ENCODE results near the gene CUL9.

The CUL9 gene

DNA sequence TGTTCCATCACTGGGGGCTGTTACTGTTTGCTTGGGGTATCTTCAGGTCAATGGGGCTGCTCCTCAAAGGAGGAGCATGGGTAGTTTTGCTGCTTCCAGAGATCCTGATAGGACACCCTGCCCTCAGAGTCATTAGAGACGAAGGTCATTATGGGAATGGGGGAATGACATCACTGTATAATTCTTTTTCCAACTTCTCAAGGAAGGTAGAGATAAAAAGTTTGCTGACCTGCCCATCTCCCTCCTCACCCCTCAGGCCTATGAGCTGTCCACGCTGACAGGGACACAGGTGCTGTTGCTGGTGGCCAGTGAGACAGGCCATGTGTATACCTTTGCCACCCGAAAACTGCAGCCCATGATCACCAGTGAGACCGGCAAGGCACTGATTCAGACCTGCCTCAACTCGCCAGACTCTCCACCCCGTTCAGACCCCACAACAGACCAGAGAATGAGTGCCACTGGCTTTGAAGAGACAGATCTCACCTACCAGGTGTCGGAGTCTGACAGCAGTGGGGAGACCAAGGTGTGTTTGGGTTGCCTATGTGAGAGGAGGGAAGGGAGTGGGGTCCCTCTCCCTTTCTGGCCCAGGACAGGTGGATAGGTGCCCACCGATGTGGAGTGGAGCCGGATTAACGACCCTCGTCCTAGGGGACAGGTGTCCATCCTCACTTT is 8.3 kb upstream of the CUL9 start:
- DNase-seq, result no peak

DNA sequence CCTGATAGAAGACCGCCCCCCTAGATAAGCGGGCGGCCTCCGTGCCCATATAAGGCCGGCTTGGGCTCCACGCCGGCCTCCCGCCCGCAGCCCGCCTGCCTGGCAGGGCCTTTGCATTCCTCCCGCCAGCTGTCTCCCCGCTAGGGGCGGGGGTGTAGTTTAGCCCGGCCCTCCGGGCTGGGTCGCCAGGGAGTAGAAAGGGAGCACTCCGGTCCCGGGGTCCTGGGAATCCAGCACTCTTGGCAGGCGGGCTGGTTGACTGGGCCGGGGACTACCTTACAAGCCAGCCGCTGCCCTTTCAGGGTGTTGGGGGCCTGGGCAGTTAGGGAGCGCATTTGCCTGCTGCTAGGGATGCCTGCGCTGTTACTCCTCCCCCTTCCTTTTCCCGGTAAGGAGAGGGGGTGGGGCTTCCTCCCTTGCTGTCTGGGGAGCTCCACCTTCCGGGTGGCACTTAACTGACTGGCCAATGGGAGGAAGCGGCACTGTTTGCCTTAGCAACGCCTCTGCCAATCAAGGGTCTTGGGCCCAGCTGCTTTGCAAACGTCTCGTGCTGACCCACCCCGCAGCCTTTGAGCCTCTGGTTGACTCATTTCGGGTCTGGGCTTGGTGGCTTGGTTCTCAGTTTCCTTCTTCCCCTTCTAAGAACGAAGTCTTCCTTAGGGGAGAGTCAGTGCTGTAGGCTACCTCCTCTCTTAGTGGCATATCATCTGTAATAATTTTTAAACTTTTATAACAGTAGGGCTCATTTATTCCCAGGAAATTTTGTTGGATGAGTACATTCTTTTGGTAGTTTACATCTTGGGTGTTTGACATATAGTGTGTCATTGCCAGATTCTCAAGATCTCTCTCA is 7.5 kb upstream of the CUL9 start:
- peak; percentile 99 for DNase-seq

DNA sequence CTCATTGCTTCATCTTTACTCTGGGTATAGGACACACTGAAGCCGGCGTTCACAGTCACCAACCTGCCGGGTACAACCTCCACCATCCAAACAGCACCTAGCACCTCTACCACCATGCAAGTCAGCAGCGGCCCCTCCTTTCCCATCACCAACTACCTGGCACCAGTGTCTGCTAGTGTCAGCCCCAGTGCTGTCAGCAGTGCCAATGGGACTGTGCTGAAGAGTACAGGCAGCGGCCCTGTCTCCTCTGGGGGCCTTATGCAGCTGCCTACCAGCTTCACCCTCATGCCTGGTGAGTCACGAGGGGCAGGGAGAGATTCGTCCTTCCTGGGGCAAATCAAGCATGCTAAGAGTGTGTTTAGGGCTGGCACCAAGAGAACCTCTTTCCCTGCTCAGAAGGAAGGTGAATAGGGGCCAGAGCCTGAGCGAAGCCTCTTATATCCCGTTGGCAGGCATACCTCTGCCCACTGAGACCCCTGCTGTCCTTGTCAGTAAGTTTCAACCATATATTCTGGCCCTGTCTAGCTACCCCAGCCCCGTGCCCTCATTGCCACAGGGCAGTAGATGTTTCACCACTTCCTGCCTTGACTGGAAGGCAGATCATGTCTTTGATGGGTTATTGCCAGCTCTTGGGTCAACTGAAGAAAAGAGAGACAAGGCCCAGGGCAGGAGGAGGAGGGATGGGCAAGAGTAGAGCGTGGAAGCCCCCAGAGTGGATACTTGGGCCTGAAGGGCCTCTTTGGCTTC is 6.1 kb upstream of the CUL9 start:
- DNase-seq, result no peak

DNA sequence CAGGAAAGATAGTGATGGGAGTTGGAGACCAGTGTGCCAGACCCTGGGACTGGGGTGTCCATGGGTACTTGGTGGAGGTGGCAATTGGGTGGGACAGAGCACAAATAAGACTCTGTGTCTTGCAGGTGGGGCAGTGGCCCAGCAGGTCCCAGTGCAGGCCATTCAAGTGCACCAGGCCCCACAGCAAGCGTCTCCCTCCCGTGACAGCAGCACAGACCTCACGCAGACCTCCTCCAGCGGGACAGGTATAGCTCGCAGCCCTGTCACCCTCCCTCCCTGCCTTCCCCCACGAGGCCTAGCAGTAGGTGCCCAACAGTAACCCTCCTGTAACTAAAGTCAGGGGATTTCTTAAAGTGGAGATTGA is 5.6 kb upstream of the CUL9 start:
- DNase-seq, result no peak

DNA sequence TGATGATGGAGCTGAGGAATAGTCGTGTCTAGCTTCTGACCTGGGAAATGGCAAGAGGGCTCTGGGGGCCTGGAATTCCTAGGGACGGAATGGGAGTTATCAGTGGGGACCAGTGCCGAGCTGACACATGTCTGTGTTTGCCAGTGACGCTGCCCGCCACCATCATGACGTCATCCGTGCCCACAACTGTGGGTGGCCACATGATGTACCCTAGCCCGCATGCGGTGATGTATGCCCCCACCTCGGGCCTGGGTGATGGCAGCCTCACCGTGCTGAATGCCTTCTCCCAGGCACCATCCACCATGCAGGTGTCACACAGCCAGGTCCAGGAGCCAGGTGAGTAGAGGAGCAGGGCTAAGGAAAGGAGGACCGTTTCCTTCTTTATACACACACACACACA is 3.8 kb upstream of the CUL9 start:
- no peak for DNase-seq

DNA sequence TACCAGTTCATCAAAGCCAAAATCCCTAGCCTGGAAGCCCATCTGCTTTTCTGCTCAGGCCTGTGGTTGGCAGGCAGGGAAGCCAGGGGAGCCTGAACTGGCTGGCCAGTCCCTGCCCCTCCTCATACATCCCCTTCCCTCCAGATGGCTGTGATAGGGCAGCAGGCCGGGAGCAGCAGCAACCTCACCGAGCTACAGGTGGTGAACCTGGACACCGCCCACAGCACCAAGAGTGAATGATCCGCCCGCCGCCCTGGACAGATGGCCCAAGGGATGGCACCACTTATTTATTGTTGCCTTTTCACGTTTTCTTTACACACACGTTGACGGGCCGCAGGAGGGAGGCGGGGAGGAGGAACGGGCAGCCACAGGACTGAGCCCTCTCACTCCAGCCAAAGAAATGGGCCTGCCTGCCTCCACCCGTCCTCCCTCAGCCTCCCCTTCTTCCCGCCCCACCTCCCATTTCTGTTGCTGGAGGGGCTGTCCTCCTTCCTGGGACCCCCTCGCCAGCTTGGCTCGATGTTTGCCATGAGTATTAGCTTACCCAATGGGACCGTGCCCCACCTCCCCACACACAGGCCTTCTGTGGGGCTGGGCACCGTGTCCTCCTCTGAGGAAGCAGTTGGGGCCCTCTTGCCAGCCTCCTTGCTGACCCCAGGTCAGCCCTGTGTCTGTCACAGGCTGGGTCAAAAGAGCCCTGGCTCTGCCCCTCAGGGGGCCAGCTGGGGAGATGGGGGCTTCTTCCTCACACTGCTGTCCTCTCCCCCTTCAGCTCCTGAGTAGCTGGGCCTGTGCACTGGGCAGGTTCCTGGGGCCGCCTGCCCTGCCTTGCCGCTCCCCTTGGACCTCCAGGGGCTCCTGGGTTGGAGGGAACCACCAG is 2.8 kb upstream of the CUL9 start:
- DNase-seq, result no peak

DNA sequence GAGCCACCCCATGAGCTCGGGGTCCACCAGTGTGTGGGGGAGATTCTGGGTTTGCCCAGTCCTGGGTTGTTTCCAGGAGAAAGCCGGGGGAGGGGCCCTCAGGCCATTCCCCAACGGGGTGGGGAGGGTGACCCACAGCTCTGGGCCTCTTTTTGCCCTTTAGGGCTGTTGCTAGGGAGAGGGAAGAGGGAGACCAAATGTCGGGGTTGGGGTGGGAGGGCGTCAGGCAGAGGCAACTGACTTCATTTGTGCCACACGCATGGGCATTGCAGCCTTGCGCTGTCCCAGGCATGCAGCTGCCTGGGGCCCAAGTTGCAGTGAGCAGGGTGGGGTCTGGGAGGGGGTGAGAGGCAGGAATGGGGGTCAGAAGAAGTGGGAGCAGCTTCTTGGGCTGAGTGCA is 1.9 kb upstream of the CUL9 start:
- no peak for DNase-seq

DNA sequence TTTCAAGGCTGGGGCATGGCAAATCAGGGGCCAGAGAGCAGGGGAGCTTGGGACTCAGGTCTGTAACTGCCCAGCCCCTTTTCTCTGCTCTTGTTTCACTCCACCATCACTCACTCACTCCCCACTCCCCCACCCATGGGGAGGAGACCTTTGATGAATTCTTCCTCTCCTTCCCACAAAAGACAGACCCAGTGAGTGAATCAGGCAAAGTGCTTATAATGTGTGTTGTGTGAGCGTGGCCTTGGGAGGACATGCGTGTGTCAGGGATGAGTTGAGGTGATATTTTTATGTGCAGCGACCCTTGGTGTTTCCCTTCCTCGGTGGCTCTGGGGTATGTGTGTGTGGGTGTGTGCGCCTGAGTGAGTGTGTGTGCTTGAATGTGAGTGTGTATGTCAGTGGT is 1.0 kb upstream of the CUL9 start:
- no peak for DNase-seq

DNA sequence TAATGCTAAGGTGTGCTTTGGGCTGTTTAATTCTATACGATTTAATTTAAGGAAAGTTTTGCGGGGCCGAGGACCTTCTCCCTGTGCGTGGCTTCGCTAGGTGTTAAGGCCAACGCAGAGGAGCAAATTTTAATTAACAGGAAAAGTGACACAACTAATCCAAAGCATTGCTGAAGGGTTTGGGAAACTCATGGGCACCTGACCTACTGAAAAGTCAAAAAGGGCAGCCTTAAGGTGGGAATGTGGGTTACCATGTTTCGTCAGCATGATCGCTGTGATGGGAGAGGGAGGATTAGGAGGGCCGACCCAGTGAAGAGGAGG is 415 bp upstream of the CUL9 start:
- DNase-seq, result no peak

DNA sequence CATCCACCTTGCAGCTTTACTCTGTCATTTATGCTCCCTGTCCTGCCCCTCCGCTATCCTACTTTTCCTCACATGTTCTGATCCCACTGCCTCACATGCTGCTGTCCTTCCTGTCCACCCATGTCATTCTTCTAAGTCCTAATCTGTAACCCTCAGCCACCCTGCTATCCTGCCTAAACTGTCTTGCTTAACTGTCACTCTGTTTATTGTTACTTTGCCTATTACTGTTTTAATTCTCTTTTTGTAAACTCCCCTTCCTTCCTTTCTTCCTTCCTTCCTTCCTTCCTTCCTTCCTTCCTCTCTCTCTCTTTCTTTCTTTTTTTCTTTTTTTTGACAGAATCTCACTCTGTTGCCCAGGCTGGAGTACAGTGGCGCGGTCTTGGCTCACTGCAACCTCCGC is 1.4 kb downstream of the CUL9 start:
- no peak for DNase-seq

DNA sequence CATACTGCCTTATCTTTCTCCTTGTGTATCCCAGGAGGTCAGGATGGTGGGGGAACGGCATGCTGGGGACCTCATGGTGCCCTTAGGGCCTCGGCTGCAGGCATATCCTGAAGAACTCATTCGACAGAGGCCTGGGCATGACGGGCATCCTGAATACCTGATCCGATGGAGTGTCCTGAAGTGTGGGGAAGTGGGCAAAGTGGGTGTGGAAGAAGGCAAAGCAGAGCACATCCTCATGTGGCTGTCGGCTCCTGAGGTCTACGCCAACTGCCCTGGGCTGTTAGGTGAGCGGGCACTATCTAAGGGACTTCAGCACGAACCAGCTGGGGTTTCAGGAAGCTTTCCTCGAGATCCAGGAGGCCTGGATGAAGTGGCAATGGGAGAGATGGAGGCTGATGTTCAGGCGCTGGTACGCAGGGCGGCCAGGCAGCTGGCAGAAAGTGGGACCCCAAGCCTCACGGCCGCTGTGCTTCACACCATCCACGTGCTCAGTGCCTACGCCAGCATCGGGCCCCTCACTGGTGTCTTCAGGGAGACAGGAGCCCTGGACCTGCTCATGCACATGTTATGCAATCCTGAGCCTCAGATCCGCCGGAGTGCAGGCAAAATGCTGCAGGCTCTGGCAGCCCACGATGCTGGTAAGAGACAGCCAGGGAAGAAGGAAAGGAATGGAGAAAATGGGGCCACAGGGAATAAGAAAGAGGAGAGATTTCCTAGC is 2.4 kb downstream of the CUL9 start:
- DNase-seq, result no peak

DNA sequence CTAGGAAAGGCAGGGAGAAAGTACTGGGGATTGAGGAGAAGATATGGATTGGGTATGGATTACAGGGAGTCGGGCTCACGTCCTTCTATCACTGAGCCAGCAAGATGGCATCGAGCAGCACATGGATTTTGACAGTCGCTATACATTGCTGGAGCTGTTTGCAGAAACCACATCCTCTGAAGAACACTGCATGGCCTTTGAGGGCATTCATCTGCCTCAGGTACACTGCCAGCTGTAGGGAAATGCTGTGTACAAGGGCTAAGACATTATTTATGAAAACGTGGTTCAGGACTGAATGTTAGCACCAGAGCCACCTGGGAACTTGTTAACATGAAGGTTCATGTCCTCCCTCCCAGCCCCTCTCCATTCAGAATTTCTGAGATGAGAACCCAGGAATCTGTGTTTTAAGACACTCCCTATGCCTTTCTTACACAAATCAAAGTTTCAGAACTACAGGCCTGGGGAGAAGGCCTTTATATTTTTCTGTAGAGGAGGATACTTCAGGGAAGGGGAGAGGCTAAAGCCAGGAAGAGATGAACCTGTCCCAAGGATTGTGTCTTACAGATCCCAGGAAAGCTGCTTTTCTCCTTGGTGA is 3.5 kb downstream of the CUL9 start:
- no peak for DNase-seq

DNA sequence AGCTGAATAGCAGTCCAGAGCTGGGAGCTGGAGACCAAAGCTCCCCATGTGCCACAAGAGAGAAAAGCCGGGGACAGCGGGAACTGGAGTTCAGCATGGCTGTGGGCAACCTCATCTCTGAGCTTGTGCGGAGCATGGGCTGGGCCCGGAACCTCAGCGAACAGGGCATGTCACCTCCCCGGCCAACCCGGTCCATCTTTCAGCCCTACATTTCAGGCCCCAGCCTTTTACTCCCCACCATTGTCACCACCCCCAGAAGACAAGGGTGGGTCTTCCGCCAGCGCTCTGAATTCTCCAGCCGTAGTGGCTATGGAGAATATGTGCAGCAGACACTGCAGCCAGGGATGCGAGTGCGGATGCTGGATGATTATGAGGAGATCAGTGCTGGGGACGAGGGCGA is 4.0 kb downstream of the CUL9 start:
- DNase-seq, result no peak

DNA sequence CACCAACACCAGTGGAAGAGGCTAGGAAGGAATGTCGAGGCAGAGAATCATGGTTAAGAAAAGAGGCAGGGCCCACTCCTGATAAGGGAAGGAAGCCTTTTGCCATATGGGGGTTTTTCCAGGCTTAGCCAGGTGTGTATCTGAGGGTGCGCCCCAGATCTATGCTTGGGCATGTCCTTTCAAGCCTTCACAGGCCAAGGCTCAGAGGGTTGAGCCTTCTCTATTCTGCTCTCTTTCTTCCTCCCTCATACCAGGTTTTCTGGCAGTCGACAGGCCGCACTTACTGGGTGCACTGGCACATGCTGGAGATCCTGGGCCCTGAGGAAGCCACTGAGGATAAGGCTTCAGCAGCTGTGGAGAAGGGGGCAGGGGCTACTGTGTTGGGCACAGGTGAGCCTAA is 4.7 kb downstream of the CUL9 start:
- DNase-seq, result no peak

DNA sequence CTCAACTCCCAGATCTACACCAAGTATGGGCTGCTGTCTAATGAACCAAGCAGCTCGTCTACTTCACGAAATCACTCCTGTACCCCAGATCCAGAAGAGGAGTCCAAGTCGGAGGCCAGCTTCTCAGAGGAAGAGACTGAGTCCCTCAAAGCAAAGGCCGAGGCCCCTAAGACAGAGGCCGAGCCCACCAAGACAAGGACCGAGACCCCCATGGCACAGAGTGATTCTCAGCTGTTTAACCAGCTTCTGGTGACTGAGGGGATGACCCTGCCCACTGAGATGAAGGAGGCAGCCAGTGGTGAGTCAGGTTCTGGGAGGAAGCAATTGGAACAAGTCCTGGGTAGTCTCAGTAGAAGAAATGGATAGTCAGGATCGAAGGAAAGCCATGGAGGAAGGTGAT is 5.8 kb downstream of the CUL9 start:
- no peak for DNase-seq

DNA sequence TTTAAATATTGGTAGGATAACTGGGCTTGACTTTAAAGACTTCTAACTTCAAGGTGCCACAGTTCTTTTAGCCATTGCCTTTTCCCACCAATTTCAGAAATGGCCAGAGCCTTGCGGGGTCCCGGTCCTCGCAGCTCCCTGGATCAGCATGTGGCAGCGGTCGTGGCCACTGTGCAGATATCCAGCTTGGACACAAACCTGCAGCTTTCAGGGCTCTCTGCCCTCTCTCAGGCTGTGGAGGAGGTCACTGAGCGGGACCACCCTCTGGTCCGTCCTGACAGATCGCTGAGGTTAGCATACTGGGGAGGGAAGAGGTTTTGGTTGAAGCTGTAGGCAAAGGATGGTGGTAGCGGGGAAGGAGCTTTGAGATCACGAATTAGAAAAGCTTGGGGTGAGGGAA is 6.4 kb downstream of the CUL9 start:
- no peak for DNase-seq

DNA sequence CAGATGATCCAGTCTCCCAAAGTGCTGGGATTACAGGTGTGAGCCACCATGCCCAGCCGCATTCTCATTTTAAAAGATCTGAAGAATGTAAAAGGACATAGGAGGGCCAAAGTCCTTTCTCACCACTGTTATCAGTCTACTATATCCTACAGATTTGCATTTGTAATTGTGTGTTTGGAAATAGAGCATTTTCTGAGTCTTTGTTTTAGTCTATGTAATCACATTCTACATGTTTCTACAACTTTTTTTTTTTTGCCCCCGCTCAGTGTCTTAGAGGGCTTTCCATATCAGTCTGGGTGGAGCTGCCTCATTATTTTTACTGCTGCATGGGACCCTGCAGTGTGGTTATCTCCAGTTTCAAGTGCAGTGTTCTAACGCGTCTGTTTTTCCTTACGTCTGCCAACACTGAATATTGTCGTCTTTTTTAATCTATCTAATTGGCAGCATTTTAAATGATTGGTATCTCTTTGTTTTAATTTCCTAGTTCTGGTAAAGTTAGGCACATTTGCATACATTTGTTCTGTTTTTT is 7.8 kb downstream of the CUL9 start:
- DNase-seq, result no peak

DNA sequence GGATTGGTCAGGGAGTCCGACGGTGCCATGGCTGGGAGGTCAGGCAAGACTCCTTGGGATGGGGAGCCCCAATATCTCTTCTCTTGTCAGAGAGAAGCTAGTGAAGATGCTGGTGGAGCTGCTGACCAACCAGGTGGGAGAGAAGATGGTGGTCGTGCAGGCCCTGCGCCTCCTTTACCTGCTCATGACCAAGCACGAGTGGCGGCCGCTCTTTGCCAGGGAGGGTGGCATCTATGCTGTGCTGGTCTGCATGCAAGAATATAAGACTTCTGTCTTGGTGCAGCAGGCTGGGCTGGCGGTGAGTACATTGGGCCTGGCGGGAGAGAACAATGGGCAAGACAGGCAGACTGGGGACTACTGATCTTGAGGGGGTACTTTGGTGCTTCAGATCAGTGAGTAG is 10.9 kb downstream of the CUL9 start:
- DNase-seq, result no peak

DNA sequence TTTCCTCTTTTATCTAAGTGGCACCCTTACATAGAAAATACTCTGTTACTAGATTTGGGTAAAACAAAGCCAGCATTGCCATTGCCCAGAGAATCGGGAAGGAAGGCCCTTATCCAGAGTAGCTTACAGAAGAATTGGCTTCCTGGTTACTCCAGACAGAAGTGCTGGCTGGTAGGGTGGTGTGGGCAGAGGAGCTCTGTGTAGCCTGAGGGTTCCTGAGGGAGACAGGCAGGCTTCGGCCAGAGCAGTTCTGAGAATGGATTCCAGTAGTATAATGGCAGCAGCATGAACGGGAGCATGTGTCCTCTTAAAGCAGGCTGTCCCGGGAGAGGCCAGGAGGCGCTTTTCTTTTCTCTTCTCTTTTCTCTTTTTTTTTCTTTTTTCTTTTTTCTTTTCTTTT is 11.9 kb downstream of the CUL9 start:
- DNase-seq, result no peak

DNA sequence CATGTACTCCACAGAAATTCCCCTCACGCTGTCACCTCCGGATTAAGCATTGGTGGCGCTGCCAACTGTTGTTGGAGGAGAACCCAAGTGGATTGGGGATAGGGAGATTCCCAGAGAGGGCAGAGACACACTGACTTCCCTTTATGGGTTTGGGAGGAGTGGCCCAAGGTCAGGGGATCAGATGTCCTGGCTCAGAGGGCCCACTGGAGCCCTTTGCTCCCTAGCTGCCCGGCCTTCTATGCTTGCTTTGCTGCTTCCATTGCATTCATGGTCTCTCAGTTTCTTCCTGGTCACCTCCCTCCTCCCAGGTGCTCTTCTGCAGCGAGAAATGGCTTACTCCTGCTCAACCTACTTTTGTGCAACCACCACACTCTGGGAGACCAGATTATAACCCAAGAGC is 14.3 kb downstream of the CUL9 start:
- no peak for DNase-seq

DNA sequence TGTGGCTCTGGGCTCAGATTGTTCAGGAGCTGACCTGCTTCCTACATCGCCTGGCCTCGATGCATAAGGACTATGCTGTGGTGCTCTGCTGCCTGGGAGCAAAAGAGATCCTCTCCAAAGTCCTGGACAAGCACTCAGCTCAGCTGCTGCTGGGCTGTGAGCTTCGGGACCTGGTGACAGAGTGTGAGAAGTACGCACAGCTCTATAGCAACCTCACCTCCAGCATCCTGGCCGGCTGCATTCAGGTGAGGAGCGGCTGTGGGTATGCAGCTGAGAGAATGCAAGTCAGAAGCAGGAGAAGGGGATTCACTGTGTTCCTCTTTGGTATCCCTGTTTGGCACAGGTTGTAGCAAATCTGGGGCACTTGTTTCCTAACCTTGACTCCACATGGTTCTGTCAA is 17.9 kb downstream of the CUL9 start:
- no peak for DNase-seq

DNA sequence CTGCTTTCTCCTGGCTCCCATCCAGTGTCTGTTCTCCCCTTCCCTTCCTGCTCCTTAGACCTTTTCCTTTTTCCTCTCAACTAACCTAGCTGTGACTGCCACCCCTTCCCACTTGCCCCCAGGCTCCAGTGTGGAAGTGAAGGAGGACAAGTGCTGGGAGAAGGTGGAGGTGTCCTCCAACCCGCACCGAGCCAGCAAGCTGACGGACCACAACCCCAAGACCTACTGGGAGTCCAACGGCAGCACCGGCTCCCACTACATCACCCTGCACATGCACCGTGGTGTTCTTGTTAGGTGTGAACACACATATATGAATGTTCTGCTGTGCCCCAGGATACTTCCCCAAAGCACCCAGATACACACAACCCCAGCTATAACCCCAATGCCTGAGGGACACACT is 18.5 kb downstream of the CUL9 start:
- no peak for DNase-seq
